Neural progenitor cell (in vitro differentiated cells): ENCODE results near the gene CYP2A7. TPM values are rescaled to one million over a fixed set of nuclear protein-coding genes. Genes with fewer than 3 reads are reported as not detected.
"Not testable (repeated sequence)": the region's sequence is repeated elsewhere in the genome, so short reads cannot be mapped to it uniquely, and the experiment has no call there.

ENCODE experiments used
- DNase-seq: peaks from one replicate; pipeline ENCODE4 v3.0.0-alpha.2; 2016; ENCODE audit warnings: low spot score
- H2AFZ ChIP-seq: fragments of 200-600 bp; sonication (generic); replicated peaks from 2 replicates; pipeline ENCODE4 v1.6.1; 2016; ENCODE audit warnings: antibody characterized with exemption
- H3F3A ChIP-seq: fragments of 200-600 bp; sonication (generic); 2 replicates; pipeline ENCODE4 v1.6.1; 2016; ENCODE audit warnings: antibody characterized with exemption, low read depth
- H3K27ac ChIP-seq: fragments of 200-600 bp; sonication (generic); 2 replicates; pipeline ENCODE4 v1.5.1; 2016; ENCODE audit warnings: mild to moderate bottlenecking
- H3K27me3 ChIP-seq: fragments of 200-600 bp; sonication (generic); 2 replicates; pipeline ENCODE4 v1.6.1; 2016; ENCODE audit warnings: mild to moderate bottlenecking, moderate library complexity
- H3K36me3 ChIP-seq: fragments of 200-600 bp; sonication (generic); 2 replicates; pipeline ENCODE4 v1.5.1; 2016
- H3K4me1 ChIP-seq: fragments of 200-600 bp; sonication (generic); 2 replicates; pipeline ENCODE4 v1.6.1; 2016; ENCODE audit warnings: mixed run types
- H3K4me2 ChIP-seq: fragments of 200-600 bp; sonication (generic); 2 replicates; pipeline ENCODE4 v1.6.1; 2016
- H3K4me3 ChIP-seq: fragments of 200-600 bp; sonication (generic); 2 replicates; pipeline ENCODE4 v1.5.1; 2016
- H3K79me2 ChIP-seq: fragments of 200-600 bp; sonication (generic); 2 replicates; pipeline ENCODE4 v1.6.1; 2016; ENCODE audit warnings: low read depth
- H3K9ac ChIP-seq: fragments of 200-600 bp; sonication (generic); 2 replicates; pipeline ENCODE4 v1.6.1; 2016
- H3K9me3 ChIP-seq: fragments of 200-600 bp; sonication (generic); 2 replicates; pipeline ENCODE4 v1.5.1; 2016; ENCODE audit warnings: low read depth
- H4K20me1 ChIP-seq: fragments of 200-600 bp; sonication (generic); 2 replicates; pipeline ENCODE4 v1.6.1; 2016; ENCODE audit warnings: low read depth
- H3K27ac Mint-ChIP-seq: 3 replicates; pipeline ENCODE4 v1.8.0; 2021; ENCODE audit warnings: mixed read lengths
- H3K27me3 Mint-ChIP-seq: 2 replicates; pipeline ENCODE4 v1.8.0; 2022; ENCODE audit warnings: low read depth, mild to moderate bottlenecking, inconsistent platforms, moderate library complexity, mixed read lengths; ENCODE audit not compliant: insufficient read depth
- H3K36me3 Mint-ChIP-seq: 3 replicates; pipeline ENCODE4 v1.8.0; 2021; ENCODE audit warnings: mixed read lengths
- H3K4me1 Mint-ChIP-seq: 3 replicates; pipeline ENCODE4 v1.8.0; 2021; ENCODE audit warnings: mixed read lengths
- H3K4me3 Mint-ChIP-seq: 3 replicates; pipeline ENCODE4 v1.8.0; 2021; ENCODE audit warnings: mild to moderate bottlenecking, moderate library complexity, mixed read lengths
- H3K9me3 Mint-ChIP-seq: 3 replicates; pipeline ENCODE4 v1.8.0; 2020; ENCODE audit warnings: mixed read lengths
- EZH2 ChIP-seq: fragments of 200-600 bp; sonication (generic); IDR thresholded peaks from 2 replicates; pipeline ENCODE4 v1.6.1; 2017; ENCODE audit warnings: antibody characterized with exemption, mild to moderate bottlenecking, moderate library complexity
- EZH2phosphoT487 ChIP-seq: fragments of 200-600 bp; sonication (generic); IDR thresholded peaks from 2 replicates; pipeline ENCODE4 v1.6.1; 2017; ENCODE audit warnings: antibody characterized with exemption
- total RNA-seq: library from RNA; depleted of rRNA; stranded (reverse); fragments of >200 nt; gene quantifications from 2 replicates; pipeline ENCODE4 v1.2.3, GENCODE V29; 2015; ENCODE audit warnings: low replicate concordance
- TF ChIP-seq, protein P1 (sequence below): fragments of 200-600 bp; sonication (generic); IDR thresholded peaks from 2 replicates; pipeline ENCODE4 v1.5.1; 2017; ENCODE audit warnings: antibody characterized with exemption, mild to moderate bottlenecking

The CYP2A7 gene
- total RNA-seq, 1 donor from 2014 or later: not detected

GRCh38 chr19:40923934-40924391 is 41.9 kb upstream of the CYP2A7 start:
- H3K4me1 Mint-ChIP-seq: no peaks in the 10 kb centered on the region
- H3K36me3 Mint-ChIP-seq: no peaks in the 10 kb centered on the region
- Histone ChIP-seq H3K79me2 (no peaks in the 10 kb centered on the region), H2AFZ (no peak overlapping the region), H3K27me3 (no peaks in the 10 kb centered on the region), H3F3A (no peaks in the 10 kb centered on the region), H3K27ac (no peak overlapping the region), H3K9me3 (peaks cover 4% of the 10 kb centered on the region), H4K20me1 (no peaks in the 10 kb centered on the region), H3K4me1 (peaks cover 7% of the 10 kb centered on the region), H3K4me3 (no peak overlapping the region), H3K9ac (no peak overlapping the region), H3K36me3 (no peaks in the 10 kb centered on the region), H3K4me2 (no peak overlapping the region)
- no peak overlapping the region for H3K27ac Mint-ChIP-seq
- H3K27me3 Mint-ChIP-seq: peaks cover 7% of the 10 kb centered on the region
- DNase-seq: no peak
- peaks cover 7% of the 10 kb centered on the region for H3K9me3 Mint-ChIP-seq
- H3K4me3 Mint-ChIP-seq: no peak overlapping the region
- no peak for TF ChIP-seq EZH2
- TF ChIP-seq, protein P1, sequence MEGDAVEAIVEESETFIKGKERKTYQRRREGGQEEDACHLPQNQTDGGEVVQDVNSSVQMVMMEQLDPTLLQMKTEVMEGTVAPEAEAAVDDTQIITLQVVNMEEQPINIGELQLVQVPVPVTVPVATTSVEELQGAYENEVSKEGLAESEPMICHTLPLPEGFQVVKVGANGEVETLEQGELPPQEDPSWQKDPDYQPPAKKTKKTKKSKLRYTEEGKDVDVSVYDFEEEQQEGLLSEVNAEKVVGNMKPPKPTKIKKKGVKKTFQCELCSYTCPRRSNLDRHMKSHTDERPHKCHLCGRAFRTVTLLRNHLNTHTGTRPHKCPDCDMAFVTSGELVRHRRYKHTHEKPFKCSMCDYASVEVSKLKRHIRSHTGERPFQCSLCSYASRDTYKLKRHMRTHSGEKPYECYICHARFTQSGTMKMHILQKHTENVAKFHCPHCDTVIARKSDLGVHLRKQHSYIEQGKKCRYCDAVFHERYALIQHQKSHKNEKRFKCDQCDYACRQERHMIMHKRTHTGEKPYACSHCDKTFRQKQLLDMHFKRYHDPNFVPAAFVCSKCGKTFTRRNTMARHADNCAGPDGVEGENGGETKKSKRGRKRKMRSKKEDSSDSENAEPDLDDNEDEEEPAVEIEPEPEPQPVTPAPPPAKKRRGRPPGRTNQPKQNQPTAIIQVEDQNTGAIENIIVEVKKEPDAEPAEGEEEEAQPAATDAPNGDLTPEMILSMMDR: no peak
- no peak for TF ChIP-seq EZH2phosphoT487

DNA sequence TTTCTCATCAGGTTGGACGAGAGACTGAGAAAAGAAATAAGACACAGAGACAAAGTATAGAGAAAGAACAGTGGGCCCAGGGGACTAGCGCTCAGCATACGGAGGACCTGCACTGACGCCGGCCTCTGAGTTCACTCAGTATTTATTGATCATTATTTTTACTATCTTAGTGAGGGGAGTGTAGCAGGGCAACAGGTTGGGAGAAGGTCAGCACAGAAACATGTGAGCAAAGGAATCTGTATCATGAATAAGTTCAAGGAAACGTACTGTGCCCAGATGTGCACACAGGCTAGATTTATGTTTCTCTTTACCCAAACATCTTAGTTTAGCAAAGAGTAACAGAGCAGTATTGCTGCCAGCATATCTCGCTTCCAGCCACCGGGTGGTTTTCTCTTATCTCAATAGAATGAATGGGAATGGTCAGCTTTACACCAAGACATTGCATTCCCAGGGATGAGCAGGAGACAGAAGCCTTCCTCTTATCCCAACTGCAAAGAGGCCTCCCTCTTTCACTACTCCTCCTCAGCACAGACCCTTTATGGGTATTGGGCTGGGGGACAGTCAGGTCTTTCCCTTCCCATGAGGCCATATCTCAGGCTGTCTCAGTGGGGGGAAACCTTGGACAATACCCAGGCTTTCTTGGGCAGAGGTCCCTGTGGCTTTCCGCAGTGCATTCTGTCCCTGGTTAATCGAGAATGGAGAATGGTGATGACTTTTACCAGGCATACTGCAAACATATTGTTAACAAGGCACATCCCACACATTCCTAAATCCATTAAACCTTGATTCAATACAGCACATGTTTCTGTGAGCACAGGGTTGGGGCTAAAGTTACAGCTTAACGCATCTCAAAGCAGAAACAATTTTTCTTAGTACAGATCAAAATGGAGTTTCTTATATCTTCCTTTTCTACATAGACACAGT is 40.5 kb upstream of the CYP2A7 start:
- not testable (repeated sequence) for H3K9ac ChIP-seq, DNase-seq, H3K36me3 Mint-ChIP-seq, H3K9me3 Mint-ChIP-seq, H3K4me2 ChIP-seq, H3K4me3 Mint-ChIP-seq, H3K4me3 ChIP-seq, H3K4me1 Mint-ChIP-seq, H3K79me2 ChIP-seq, H3K9me3 ChIP-seq, H3K27ac Mint-ChIP-seq, H4K20me1 ChIP-seq, H3K27me3 ChIP-seq, H3K36me3 ChIP-seq, H3K4me1 ChIP-seq, H3F3A ChIP-seq, H3K27ac ChIP-seq, H3K27me3 Mint-ChIP-seq, H2AFZ ChIP-seq

- Mint-ChIP-seq H3K4me3 (no peak overlapping the region), H3K4me1 (no peaks in the 10 kb centered on the region), H3K9me3 (peaks cover 10% of the 10 kb centered on the region), H3K27me3 (peaks cover 7% of the 10 kb centered on the region), H3K27ac (no peak overlapping the region), H3K36me3 (no peaks in the 10 kb centered on the region)
- TF ChIP-seq EZH2phosphoT487 (no peak), EZH2 (no peak)
- TF ChIP-seq, protein P1: no peak
- Histone ChIP-seq H3K4me1 (peaks cover 7% of the 10 kb centered on the region), H2AFZ (no peak overlapping the region), H3K79me2 (no peaks in the 10 kb centered on the region), H3K9ac (no peak overlapping the region), H3K4me2 (no peak overlapping the region), H3K9me3 (peaks cover 5% of the 10 kb centered on the region), H3K27ac (no peak overlapping the region), H3K4me3 (no peak overlapping the region), H3F3A (no peaks in the 10 kb centered on the region), H4K20me1 (no peaks in the 10 kb centered on the region), H3K36me3 (no peaks in the 10 kb centered on the region), H3K27me3 (no peaks in the 10 kb centered on the region)
- no peak for DNase-seq
Observed at GRCh38 chr19:40921005-40921897, 39.2 kb upstream of the CYP2A7 start.
